Nephron progenitor cell (in vitro differentiated cells): Measurements from ENCODE around the gene GCN1.

ENCODE experiments used
- DNase-seq: peaks from one replicate; pipeline ENCODE4 v3.0.0; 2021
- H3K27ac Mint-ChIP-seq: 2 replicates; pipeline ENCODE4 v1.8.0; 2021; ENCODE audit warnings: mild to moderate bottlenecking, moderate library complexity, mixed read lengths
- H3K27me3 Mint-ChIP-seq: 2 replicates; pipeline ENCODE4 v1.8.0; 2021; ENCODE audit warnings: mild to moderate bottlenecking, low read depth, mixed read lengths; ENCODE audit not compliant: poor library complexity
- H3K36me3 Mint-ChIP-seq: 2 replicates; pipeline ENCODE4 v1.8.0; 2021; ENCODE audit warnings: low read depth, mixed read lengths
- H3K4me1 Mint-ChIP-seq: 2 replicates; pipeline ENCODE4 v1.8.0; 2021; ENCODE audit warnings: mixed read lengths
- H3K4me3 Mint-ChIP-seq: 2 replicates; pipeline ENCODE4 v1.8.0; 2021; ENCODE audit warnings: mild to moderate bottlenecking, moderate library complexity, mixed read lengths
- H3K9me3 Mint-ChIP-seq: 2 replicates; pipeline ENCODE4 v1.8.0; 2021; ENCODE audit warnings: mild to moderate bottlenecking, moderate library complexity, mixed read lengths
- TF ChIP-seq, protein P1 (sequence below): fragments of 200-600 bp; sonication (generic); IDR thresholded peaks from 2 replicates; pipeline ENCODE4 v1.5.0; 2021; ENCODE audit warnings: antibody characterized with exemption

The GCN1 gene

DNA sequence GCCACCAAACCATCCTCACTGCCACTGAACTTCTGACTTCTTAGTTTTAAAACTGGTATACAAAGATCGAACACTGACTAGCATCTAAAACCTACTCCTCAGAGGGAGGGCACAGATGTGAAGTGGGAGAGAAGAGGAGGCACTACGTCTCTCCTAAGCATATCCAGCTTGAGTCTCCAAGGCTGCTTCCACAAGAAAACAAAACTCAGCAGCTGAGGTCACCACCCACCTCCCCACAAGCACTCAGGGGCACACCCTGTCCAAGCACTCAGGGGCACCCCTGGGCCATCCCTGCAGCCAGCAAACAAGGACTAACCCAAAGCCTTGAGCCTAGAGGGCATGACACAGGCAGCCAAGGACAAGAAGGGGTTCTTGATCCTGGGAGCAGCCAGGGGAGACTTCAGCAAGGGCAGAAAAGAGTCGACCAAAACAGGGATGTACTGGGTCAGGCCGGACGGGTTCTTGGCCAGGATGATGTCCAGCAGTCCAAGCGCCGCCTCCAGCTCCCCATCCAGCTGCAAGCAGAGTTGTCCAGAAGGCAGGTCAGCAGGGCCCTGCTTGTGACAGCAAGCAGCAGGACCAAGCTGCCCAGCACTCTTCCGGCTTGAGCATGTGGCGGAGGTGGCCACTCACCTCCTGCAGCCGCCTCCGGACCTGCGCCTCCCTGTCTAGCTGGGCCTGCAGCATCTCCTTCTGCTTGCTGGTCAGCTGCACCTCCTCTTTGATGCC is 34.8 kb downstream of the GCN1 start:
- no peaks in the 10 kb centered on the region for H3K27me3 Mint-ChIP-seq

DNA sequence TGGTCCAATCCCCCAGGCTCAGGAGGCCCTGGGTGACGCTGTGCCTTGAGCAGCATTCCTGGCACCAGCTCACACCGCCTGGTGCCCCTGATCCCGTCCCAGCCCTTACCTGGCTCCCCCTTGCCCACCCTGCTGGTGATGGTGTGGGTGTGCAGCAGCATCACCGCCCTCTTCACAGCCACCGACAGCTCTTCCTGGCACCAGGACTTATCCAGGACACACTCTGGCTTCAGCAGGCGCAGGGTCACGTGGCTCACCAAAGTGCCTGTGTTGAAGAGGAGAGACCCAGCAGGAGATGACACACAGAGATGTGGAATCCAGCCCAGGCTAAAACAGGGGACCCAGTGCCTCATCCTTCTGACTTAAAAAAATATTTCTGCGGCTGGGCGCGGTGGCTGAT is 36.2 kb downstream of the GCN1 start:
- no peaks in the 10 kb centered on the region for H3K27me3 Mint-ChIP-seq
- no peaks in the 10 kb centered on the region for H3K4me1 Mint-ChIP-seq
- no peak for DNase-seq
- no peaks in the 10 kb centered on the region for H3K9me3 Mint-ChIP-seq
- TF ChIP-seq, protein P1, sequence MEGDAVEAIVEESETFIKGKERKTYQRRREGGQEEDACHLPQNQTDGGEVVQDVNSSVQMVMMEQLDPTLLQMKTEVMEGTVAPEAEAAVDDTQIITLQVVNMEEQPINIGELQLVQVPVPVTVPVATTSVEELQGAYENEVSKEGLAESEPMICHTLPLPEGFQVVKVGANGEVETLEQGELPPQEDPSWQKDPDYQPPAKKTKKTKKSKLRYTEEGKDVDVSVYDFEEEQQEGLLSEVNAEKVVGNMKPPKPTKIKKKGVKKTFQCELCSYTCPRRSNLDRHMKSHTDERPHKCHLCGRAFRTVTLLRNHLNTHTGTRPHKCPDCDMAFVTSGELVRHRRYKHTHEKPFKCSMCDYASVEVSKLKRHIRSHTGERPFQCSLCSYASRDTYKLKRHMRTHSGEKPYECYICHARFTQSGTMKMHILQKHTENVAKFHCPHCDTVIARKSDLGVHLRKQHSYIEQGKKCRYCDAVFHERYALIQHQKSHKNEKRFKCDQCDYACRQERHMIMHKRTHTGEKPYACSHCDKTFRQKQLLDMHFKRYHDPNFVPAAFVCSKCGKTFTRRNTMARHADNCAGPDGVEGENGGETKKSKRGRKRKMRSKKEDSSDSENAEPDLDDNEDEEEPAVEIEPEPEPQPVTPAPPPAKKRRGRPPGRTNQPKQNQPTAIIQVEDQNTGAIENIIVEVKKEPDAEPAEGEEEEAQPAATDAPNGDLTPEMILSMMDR, result no peak
- no peak overlapping the region for H3K27ac Mint-ChIP-seq
- peaks cover 76% of the 10 kb centered on the region for H3K36me3 Mint-ChIP-seq
- no peak overlapping the region for H3K4me3 Mint-ChIP-seq

More for the DNA sequence above, 34.8 kb downstream of the GCN1 start:
- no peaks in the 10 kb centered on the region for H3K9me3 Mint-ChIP-seq
- TF ChIP-seq, protein P1, result no peak
- no peak for DNase-seq
- no peak overlapping the region for H3K4me3 Mint-ChIP-seq
- no peaks in the 10 kb centered on the region for H3K4me1 Mint-ChIP-seq
- H3K27ac Mint-ChIP-seq, result no peak overlapping the region
- H3K36me3 Mint-ChIP-seq, result peaks cover 81% of the 10 kb centered on the region

GRCh38 chr12:120157678-120158077 is 36.8 kb downstream of the GCN1 start:
- Mint-ChIP-seq H3K36me3 (peaks cover 75% of the 10 kb centered on the region), H3K27me3 (no peaks in the 10 kb centered on the region), H3K27ac (no peak overlapping the region), H3K4me3 (no peak overlapping the region), H3K9me3 (no peaks in the 10 kb centered on the region), H3K4me1 (no peaks in the 10 kb centered on the region)
- TF ChIP-seq, protein P1, result no peak
- no peak for DNase-seq

DNA sequence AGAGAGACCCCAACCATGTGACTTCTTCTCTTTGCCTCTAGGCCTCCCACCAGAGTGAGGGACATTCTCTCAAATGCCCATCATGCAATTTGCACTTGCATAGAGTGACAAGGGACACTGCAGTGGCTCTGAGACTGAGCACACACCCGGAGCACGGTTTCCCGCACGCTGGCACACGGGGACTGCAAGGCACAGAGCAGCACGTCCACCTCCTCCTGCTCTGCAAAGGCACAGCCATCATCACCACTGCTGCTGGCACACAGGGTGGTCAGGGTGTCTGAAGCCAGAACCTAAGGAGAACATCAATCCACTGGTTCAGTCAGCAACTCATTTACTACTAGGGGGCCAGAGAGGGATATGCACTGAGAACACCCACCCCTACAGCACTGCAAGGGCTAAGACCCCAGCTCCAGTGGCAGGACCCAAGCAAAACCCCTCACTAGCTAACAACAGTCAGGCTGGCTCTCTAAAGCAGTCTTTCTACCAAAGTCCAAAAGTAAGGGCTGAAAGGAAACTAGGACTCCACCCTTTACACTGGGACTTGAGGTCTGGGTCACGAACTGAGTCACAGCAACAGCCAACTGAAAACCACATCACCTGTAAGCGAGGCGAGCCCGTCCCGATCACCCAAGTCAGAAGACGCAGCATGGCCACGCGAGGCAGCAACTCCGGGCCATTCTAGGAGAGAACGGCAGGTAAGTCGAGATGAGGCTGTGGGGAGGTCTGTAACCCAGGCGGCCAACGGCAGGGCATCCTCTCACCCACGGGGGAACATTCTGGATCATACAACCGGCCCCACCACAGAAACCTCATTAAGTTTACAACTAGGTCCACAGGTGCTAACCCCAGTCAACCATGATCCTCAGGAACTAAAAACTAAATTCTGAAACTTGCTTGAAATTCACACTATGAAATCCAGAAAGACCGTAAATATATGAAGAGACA is 37.9 kb downstream of the GCN1 start:
- Mint-ChIP-seq H3K4me3 (no peak overlapping the region), H3K27me3 (no peaks in the 10 kb centered on the region), H3K9me3 (no peaks in the 10 kb centered on the region), H3K27ac (no peak overlapping the region), H3K36me3 (peaks cover 67% of the 10 kb centered on the region), H3K4me1 (no peaks in the 10 kb centered on the region)
- DNase-seq, result no peak
- TF ChIP-seq, protein P1, result no peak

- Mint-ChIP-seq H3K36me3 (peaks cover 56% of the 10 kb centered on the region), H3K4me1 (no peaks in the 10 kb centered on the region), H3K27me3 (no peaks in the 10 kb centered on the region), H3K27ac (no peak overlapping the region), H3K4me3 (no peak overlapping the region), H3K9me3 (no peaks in the 10 kb centered on the region)
- TF ChIP-seq, protein P1, result no peak
- no peak for DNase-seq
These were observed 39.4 kb downstream of the GCN1 start for GRCh38 chr12:120155072-120155471.
